Dermis blood vessel endothelial cell (primary cell): ENCODE data around the gene ABCA4. TPM values are rescaled to one million over a fixed set of nuclear protein-coding genes. Genes with fewer than 3 reads are reported as not detected.

ENCODE experiments used
- DNase-seq: peaks from one replicate; pipeline ENCODE4 v3.0.0; 2010
- total RNA-seq: library from RNA; depleted of rRNA; stranded (reverse); fragments of >200 nt; gene quantifications from 2 replicates; pipeline ENCODE4 v1.2.3, GENCODE V29; 2014

Gene ABCA4
- total RNA-seq, 1 donor from 2014 or later = 113 TPM

GRCh38 chr1:94025383-94026340 is 95.3 kb downstream of the ABCA4 start:
- DNase-seq = peak; percentile 91

GRCh38 chr1:94024104-94024792 is 96.7 kb downstream of the ABCA4 start:
- DNase-seq = no peak

DNA sequence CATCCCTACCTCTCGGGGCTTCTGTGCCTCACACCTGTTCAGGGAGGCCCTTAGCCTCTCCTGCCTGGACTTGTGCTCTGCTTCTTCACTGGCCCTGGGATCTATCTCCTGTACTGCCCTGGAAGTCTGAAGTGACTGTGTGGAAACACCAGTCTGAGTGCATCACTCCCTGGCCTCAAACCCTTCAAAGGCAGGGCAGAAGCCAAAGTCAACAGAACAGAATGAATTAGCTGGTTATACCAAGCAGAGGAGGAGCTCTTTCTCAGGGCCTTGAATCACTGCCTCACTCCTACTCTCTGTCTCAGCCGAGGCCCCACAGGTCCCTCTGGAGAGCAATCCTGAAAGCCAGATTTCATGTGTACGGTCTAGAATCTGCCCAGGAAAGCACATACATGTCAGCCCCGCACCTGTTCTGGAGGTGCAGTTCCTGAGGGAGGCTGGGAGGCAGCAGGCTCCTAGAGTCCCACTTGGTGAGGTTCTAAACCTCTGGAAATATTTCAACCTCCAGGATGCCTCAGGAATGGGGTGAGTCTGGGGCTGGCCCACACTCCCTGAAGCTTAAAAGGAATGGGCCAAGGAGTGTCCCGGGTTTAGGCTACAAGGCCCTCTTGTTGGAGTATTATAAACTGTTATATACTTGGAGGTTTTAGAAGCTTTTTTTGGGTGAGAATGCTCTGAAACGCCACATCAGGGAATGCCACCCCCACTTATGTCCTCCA is 98.3 kb downstream of the ABCA4 start:
- peak; percentile 54 for DNase-seq

GRCh38 chr1:94020764-94021579 is 100.0 kb downstream of the ABCA4 start:
- DNase-seq = peak; percentile 73

- DNase-seq = no peak
These were observed 101.6 kb downstream of the ABCA4 start for GRCh38 chr1:94019327-94019726.

DNA sequence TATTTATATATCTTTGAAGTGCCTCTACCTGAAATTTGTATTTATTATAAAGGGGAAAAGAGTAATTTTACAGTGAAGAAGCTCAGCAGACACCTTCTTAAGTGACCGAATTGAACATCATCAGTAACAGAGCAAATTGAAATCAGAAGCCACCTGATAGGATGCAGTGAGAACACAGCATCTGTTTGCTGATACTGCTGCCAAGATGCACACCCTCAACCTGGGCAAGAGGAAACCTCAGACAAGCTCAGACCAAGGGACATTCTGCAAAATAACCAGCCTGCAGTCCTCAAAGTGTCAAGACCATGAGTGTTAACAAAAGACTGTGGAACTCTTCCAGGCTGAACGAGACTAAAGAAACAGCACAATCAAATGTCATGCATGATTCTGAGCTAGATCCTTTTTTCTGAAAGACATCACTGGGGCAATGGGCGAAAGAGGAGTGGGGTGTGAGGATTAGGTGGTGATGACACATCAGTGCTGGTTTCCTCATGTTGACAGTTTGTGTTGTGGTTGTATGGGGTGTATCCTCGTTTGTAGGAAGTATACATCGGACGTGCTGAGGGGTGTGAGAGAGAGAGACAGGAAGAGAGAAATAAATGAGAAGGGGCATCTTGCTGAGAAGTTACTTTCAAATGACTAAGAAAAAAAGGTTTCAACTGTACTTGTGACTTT is 103.7 kb downstream of the ABCA4 start:
- DNase-seq = no peak

GRCh38 chr1:94015489-94015817 is 105.5 kb downstream of the ABCA4 start:
- DNase-seq = no peak

GRCh38 chr1:94014635-94015488 is 106.1 kb downstream of the ABCA4 start:
- DNase-seq = no peak

DNA sequence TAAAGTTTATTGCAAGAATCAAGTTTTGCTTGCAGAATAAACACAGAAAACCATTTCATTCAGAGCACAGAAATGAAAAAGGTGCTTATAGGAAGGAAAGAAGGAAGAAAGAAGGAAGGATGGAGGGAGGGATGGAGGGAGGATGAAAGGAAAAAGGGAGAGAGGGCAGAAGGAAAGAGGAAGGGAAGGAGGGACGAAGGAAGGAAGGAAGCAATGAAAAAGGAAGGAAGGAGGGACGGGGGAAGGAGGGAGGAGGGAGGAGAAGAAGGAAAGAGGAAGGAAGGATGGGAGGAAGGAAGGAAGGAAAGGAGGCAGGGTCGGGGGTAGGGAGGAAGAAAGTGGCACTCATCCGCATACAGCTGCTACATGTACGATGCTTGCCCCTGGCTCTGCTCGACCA is 106.9 kb downstream of the ABCA4 start:
- DNase-seq = no peak

DNA sequence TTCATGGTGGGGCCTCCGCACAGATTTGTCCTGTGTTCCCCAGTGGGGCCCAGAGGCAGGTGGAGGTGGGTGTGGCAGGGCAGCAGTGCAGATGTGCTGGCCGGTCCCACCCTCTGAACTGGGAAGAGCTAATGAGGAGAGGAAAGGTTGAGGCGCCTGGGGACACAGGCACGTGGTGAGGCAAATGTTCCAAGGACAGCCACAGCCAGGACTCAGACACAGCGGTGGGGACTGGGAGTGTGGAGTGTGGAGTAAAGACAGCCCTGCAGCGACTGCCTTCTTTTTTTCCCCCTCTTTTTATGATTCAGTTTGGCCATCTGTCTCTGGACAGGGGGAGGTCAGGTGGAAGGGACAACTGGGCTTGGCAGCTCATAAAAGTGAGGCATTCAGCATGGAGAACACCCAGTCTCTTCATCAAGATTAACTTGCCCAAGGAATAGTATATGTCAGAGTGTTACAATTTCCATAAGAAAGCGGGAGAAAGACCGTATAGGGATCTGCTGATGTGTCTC is 107.5 kb downstream of the ABCA4 start:
- no peak for DNase-seq

DNA sequence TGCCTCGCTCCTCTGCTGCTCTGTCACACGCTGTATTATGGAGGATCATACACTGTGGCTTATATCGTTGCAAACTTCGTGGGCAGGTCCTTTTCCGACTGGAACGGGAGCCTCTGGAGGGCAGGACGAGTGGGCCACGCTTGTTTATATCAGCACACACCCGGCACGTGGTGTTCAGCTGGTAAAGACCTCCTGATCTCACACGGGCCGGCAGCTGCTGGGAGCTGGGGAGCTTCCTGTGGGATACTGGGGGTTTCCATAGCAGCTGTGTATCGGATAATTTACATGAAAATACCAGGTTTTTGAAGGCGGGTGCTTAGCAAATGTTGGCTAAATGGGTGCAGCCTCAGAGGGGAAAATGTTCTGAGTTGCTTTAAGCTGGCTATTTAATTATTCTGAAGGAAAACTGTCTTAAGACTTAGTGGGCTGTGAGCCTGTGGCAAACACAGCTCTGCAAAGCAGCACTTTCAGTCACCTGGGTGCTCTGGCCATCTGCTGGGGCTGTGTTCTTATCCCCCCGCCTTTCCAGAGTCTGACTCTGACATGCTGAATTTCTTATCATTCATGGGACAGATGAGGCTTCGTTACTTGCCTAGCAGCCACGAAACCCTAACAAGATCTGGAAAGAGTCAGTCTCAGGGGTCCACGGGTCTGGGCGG is 108.1 kb downstream of the ABCA4 start:
- no peak for DNase-seq

GRCh38 chr1:94011709-94012595 is 109.0 kb downstream of the ABCA4 start:
- DNase-seq = no peak

DNA sequence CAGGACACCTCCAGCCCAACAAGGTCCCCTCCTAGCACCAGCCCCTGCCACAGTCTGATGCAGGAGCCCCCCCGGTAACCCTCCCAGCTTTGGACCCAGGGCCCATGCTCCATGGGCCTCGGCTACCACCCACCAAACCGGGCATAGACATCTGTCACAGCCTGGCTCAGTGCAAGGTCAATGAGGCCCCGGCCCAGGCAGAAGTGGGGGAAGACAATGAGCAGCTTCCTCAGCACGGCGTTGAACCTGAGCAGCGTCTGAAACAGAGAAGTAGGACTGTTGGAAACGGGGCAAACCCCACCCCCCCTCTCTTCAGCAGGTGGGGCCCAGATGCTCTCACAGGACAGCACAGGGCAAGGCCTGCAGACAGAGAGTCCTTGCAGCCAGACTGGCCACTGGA is 109.8 kb downstream of the ABCA4 start:
- DNase-seq = no peak

DNA sequence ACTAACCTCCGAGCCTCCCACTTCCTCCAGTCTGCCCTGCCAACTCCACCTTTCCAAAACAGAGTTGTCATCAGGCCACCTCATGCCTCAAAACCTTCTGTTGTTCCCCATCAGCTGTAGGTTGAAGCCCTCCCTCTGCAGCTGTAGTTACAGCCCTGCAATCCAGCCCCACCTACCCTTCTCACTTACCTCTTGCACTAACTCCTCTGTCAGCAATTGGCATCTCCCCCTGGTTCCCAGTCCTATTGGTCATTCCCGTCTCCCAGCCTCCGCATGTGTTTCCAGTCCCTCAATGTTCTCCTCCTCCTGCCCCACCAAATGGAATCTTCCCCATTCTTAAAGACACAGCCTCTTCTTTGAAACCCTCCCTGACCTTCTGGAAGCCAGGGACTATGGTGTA is 111.6 kb downstream of the ABCA4 start:
- DNase-seq = no peak

DNA sequence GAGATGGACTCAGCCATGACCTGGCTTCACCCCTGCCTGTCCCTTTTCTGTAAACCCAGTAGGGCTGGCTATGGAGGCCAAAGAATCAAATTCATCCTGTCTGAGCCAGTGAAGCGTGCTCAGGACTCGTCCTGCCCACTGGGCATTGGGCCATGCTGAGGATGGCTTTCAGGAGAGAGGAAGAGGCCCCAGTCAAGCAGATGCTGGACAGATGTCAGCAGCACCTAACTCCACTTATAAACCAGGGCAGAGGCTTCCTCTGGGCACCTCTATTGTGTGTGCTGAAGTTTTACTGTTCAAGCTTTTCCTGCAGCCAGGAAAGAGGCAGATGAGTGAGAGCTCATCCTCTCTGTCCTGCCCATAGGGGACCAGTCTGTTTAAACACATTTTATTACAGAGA is 114.3 kb downstream of the ABCA4 start:
- no peak for DNase-seq

DNA sequence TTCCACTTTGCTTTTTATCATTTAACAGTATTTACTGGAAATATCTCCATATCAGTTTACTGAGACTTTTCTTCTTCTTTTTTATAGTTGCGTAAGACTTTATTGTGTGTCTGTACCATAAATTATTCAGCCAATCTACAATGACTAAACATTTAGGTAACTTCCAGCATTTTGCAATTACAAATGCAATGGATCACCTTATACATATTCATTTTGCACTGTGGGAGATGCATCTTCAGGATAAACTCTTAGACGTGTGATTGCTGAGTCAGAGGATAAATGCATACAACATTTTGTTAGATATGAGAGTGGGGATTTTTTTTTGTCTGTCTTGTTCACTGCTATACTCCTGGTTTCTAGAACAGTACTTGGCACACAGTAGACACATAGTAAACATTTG is 116.0 kb downstream of the ABCA4 start:
- no peak for DNase-seq

DNA sequence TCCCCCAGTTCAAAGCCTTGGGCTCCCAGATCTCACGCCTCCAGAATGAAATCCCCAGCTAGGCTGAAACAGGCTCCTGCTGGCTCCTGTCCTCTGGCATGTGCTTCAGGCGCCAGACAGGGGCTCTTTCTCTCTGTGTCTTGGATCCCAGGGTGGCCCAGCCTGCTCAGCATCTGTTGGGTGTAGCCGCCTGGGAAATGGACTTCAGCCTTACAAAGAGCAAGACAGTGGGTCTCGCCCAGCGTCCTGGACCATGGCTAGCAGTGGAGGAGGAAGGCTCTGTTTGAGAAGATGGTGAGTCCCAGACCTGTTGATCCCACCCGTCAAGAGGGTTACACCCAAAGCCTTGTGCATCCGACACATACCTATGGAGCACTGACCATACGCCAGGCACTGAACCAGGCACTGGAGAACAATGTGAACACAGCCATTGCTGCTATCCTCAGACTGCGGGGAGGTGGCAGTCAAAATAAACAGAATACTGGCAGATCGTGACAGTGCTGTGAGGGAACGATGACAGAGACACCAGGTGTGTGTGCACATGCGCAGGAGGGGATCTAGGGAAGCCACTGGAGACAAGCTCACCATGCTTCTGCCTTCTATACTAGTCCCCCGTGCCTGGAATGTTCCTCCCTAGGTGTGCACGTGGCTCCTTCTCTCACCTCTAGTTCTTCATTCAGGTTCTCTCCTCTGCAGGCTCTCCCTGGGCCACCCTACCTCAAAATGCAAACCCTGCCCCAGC is 118.7 kb downstream of the ABCA4 start:
- no peak for DNase-seq

GRCh38 chr1:94001397-94002045 is 119.4 kb downstream of the ABCA4 start:
- no peak for DNase-seq
